HepG2 (cell line): ENCODE data around the gene PIEZO2. TPM values are rescaled to one million over a fixed set of nuclear protein-coding genes. Genes with fewer than 3 reads are reported as not detected.

Experiments used
- FLYWCH1 ChIP-seq: sonication (generic); formaldehyde crosslinking; IDR thresholded peaks from 2 replicates; pipeline ENCODE4 v1.8.1; 2023; ENCODE audit warnings: mild to moderate bottlenecking, missing genetic modification reagents
- FOXK2 ChIP-seq: fragments of 450-650 bp; IDR thresholded peaks from 2 replicates; pipeline ENCODE4 v1.6.1; 2016
- FOXM1 ChIP-seq: sonication (generic); formaldehyde crosslinking; IDR thresholded peaks from 2 replicates; pipeline ENCODE4 v1.5.0; 2020; ENCODE audit warnings: missing genetic modification reagents
- KDM4B ChIP-seq: sonication (generic); formaldehyde crosslinking; IDR thresholded peaks from 2 replicates; pipeline ENCODE4 v1.4.0; 2020; ENCODE audit warnings: missing genetic modification reagents
- NR2C2 ChIP-seq: sonication (generic); formaldehyde crosslinking; IDR thresholded peaks from 2 replicates; pipeline ENCODE4 v1.4.0; 2020; ENCODE audit warnings: missing genetic modification reagents, mild to moderate bottlenecking, moderate library complexity, borderline replicate concordance
- SRSF9 ChIP-seq: fragments of 200-400 bp; formaldehyde crosslinking; IDR thresholded peaks from 2 replicates; pipeline ENCODE4 v1.6.1; 2018; ENCODE audit warnings: borderline replicate concordance, mild to moderate bottlenecking, low read depth, low read length; ENCODE audit not compliant: insufficient read depth, poor library complexity, severe bottlenecking
- ZNF12 ChIP-seq: sonication (generic); formaldehyde crosslinking; IDR thresholded peaks from 2 replicates; pipeline ENCODE4 v1.5.0; 2020; ENCODE audit warnings: missing genetic modification reagents
- ZNF629 ChIP-seq: sonication (generic); formaldehyde crosslinking; conservative IDR thresholded peaks from 2 replicates; pipeline ENCODE4 v1.5.0; 2020; ENCODE audit warnings: missing genetic modification reagents
- ZNF709 ChIP-seq: sonication (generic); formaldehyde crosslinking; IDR thresholded peaks from 2 replicates; pipeline ENCODE4 v1.5.0; 2020; ENCODE audit warnings: mild to moderate bottlenecking, missing genetic modification reagents
- polyA plus RNA-seq, 8 experiments: library from polyadenylated mRNA; depleted of rRNA in 3 of 8; stranded (reverse) in 7 of 8; unstranded in 1 of 8; fragments of >200 nt; fragmentation: Illumina TruSeq in 4 of 8; extraction: Trizol in 4 of 8; gene quantifications; 2 replicates each; pipeline versions ENCODE4 v1.2.1 to v1.2.3, GENCODE V29; 2011 to 2016; ENCODE audit warnings: low read depth in 4 of 8, missing spikeins in 1 of 8, mixed read lengths in 1 of 8; ENCODE audit not compliant: insufficient read depth in 1 of 8
- total RNA-seq, 5 experiments: library from RNA; depleted of rRNA; stranded (reverse); fragments of >200 nt; fragmentation: Illumina TruSeq; extraction: Trizol; gene quantifications; 2 replicates each; pipeline ENCODE4 v1.2.3, GENCODE V29; 2016; ENCODE audit warnings: low read depth in 1 of 5
- TF ChIP-seq, protein P1 (sequence below): sonication (generic); formaldehyde crosslinking; IDR thresholded peaks from 2 replicates; pipeline ENCODE4 v1.5.0; 2020; ENCODE audit warnings: missing genetic modification reagents
- TF ChIP-seq, protein P2 (sequence below): sonication (generic); formaldehyde crosslinking; IDR thresholded peaks from 2 replicates; pipeline ENCODE4 v1.8.1; 2022; ENCODE audit warnings: low read depth, mild to moderate bottlenecking, missing genetic modification reagents

The PIEZO2 gene
- total and polyA plus RNA-seq, 2 of the 13 experiments (the other 11 are each of a cell fraction or from before 2014, with no cell fraction given): 15.2 to 27.2 TPM

DNA sequence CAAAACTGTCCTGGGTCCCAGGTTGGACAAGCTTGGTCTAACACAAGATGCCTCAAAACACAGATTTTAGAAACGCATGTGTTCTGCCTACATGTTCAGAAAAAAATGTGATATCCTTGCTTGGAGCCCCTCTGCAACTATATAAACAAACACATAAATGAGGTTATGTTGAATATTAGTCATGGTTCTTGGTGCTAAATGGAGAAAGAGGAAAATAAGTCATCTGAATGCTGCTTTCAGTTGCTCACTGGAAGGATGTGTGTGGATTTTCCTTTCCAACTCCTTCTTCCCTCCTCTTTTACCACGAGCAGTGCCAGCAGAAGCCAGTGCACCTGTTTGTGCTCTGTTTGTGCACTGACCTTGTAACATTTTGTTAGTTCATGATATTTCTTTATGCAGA lies 85.3 kb downstream of the PIEZO2 start (continued):
- TF ChIP-seq ZNF12: no peak
- TF ChIP-seq, protein P1, sequence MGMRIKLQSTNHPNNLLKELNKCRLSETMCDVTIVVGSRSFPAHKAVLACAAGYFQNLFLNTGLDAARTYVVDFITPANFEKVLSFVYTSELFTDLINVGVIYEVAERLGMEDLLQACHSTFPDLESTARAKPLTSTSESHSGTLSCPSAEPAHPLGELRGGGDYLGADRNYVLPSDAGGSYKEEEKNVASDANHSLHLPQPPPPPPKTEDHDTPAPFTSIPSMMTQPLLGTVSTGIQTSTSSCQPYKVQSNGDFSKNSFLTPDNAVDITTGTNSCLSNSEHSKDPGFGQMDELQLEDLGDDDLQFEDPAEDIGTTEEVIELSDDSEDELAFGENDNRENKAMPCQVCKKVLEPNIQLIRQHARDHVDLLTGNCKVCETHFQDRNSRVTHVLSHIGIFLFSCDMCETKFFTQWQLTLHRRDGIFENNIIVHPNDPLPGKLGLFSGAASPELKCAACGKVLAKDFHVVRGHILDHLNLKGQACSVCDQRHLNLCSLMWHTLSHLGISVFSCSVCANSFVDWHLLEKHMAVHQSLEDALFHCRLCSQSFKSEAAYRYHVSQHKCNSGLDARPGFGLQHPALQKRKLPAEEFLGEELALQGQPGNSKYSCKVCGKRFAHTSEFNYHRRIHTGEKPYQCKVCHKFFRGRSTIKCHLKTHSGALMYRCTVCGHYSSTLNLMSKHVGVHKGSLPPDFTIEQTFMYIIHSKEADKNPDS (CRISPR knock-in tag): no peak
- TF ChIP-seq FOXK2: no peak
- TF ChIP-seq NR2C2 (CRISPR knock-in tag): no peak
- TF ChIP-seq, protein P2, sequence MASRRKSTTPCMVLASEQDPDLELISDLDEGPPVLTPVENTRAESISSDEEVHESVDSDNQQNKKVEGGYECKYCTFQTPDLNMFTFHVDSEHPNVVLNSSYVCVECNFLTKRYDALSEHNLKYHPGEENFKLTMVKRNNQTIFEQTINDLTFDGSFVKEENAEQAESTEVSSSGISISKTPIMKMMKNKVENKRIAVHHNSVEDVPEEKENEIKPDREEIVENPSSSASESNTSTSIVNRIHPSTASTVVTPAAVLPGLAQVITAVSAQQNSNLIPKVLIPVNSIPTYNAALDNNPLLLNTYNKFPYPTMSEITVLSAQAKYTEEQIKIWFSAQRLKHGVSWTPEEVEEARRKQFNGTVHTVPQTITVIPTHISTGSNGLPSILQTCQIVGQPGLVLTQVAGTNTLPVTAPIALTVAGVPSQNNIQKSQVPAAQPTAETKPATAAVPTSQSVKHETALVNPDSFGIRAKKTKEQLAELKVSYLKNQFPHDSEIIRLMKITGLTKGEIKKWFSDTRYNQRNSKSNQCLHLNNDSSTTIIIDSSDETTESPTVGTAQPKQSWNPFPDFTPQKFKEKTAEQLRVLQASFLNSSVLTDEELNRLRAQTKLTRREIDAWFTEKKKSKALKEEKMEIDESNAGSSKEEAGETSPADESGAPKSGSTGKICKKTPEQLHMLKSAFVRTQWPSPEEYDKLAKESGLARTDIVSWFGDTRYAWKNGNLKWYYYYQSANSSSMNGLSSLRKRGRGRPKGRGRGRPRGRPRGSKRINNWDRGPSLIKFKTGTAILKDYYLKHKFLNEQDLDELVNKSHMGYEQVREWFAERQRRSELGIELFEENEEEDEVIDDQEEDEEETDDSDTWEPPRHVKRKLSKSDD: no peak
- TF ChIP-seq ZNF709 (CRISPR knock-in tag): no peak
- TF ChIP-seq ZNF629 (CRISPR knock-in tag): no peak
- no peak for TF ChIP-seq FOXM1 (CRISPR knock-in tag)
- TF ChIP-seq SRSF9: no peak
- TF ChIP-seq FLYWCH1: no peak
- TF ChIP-seq KDM4B (CRISPR knock-in tag): no peak
